LNCAP (cell line): ENCODE data around the gene KRT36.
A peak's percentile ranks its signal among the peaks of the same experiment; 100 is the strongest.

Experiments used
- TF ChIP-seq, protein P1 (sequence below): fragments of 450-650 bp; IDR thresholded peaks from 2 replicates; pipeline ENCODE4 v1.5.1; 2017; ENCODE audit warnings: mild to moderate bottlenecking

Gene KRT36

DNA sequence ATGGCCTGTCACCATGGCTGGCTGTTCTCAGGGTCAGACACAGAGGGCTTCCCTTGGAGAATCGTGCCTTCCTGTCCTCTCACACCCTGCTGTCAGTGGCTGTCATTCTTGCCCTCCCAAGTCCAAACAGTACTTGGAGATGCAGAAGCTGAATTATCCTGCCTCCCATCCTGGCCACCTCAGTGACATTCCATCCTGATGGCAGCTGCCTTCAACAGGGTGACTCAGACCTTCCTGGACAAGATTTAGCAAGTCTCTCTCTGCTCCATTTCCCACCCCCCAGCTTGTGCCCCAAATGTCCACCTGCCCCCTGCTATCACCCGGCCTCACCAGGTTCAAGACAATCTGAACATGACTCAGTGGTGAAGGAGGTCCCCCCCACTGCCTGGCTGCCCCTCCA is 4.8 kb upstream of the KRT36 start:
- TF ChIP-seq, protein P1, sequence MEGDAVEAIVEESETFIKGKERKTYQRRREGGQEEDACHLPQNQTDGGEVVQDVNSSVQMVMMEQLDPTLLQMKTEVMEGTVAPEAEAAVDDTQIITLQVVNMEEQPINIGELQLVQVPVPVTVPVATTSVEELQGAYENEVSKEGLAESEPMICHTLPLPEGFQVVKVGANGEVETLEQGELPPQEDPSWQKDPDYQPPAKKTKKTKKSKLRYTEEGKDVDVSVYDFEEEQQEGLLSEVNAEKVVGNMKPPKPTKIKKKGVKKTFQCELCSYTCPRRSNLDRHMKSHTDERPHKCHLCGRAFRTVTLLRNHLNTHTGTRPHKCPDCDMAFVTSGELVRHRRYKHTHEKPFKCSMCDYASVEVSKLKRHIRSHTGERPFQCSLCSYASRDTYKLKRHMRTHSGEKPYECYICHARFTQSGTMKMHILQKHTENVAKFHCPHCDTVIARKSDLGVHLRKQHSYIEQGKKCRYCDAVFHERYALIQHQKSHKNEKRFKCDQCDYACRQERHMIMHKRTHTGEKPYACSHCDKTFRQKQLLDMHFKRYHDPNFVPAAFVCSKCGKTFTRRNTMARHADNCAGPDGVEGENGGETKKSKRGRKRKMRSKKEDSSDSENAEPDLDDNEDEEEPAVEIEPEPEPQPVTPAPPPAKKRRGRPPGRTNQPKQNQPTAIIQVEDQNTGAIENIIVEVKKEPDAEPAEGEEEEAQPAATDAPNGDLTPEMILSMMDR: no peak

DNA sequence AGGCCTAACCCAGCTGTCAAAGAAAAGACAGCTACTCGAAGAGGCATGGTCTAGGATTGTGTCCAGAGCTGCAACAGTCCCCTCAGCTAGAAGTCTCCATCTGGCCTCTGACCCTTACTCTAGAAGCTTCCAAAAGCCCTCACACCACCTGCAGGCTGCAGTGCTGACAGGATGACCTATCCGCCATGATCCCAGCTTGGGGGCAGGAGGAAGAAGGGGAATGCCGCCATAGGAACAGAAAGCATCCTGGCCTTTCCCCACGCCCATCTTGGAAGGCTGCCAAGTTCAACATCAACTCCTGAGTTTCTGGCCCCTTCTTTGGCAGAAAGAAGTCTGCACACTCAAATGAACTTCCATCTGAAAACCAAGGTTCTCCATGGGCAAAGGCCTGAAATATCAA is 3.1 kb upstream of the KRT36 start:
- TF ChIP-seq, protein P1: no peak

DNA sequence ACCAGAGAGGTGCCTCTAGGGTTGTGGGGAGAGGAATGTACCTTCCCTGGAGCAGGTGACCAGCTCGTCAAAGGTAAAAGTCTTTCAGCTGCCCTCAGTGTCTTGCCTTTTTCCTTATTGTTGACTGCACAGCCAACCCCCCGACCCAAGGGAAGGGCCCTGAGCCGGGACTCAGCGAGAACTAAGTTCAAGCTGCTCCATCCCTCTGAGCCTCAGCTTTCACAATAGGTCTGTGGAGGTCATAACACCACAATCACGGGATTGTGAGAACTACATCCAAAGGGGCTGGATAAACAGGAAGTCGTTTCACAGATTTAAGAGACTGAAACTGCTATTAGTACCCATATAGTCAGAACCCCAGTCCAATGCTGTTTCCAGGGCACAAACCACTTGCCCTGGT is 2.6 kb upstream of the KRT36 start:
- TF ChIP-seq, protein P1: no peak

DNA sequence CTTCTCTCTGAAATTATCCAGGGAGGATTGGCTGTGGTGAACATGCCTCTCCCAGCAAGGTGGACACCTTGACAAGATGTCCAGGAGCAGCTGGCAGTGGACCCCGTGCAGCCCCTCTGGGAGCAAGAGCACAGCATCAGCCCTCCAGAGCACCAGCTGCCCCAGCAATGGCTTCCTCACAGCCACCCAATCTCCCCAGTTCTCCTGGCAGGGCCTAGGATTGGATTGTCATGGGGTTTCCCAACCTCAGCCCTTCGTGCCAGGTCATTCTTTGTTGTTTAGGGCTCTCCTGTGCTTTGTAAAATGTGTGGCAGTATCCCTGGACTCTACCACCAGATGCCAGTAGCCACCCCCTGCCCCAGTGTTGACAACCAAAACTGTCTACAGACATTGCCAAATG is 1.8 kb upstream of the KRT36 start:
- TF ChIP-seq, protein P1: no peak

DNA sequence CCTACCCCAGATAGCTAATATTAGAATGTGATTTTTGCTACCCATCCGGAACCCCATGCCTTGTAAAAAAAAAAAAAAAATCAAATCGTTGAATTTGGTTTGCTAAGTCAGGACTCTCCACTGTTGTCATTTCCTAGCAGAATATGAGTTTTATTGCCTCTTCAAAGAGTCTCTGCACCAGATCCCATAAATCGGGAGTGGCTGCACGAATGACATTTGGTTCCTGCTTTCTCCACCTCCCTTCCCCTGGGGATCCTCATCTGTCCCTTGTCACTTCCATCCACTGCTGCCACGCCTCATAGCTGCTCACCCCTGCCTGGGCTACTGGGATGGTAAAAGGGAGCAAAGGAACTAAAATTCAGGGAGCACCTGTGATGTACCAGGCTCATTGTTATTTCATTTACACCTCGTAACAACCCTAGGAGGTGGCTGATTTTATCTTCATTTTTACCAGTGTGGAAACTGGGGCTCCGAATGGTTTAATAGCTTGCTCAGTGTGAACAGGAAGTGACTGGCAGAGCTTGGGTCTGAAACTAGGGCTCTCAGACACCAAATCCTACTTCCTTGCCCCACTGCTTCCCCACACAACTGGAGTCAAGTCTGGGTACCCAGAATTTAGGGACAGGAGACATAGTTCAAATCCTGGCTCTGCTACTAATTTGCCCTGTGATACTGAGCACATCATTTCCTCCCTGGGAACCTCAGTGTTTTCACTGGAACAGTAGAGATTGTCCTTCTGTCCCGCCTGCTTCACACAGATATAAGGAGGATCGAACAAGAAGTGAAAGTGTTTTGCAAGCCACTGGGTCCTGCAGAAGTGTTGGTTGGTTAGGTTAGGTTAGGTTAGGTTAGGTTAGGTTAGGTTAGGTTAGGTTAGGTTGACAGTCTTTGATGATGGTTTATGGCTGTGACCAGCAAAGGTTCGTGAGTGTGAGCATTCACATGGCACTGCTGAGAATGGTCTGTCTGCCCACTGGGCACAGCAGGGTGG is 585 bp upstream of the KRT36 start:
- TF ChIP-seq, protein P1: no peak

DNA sequence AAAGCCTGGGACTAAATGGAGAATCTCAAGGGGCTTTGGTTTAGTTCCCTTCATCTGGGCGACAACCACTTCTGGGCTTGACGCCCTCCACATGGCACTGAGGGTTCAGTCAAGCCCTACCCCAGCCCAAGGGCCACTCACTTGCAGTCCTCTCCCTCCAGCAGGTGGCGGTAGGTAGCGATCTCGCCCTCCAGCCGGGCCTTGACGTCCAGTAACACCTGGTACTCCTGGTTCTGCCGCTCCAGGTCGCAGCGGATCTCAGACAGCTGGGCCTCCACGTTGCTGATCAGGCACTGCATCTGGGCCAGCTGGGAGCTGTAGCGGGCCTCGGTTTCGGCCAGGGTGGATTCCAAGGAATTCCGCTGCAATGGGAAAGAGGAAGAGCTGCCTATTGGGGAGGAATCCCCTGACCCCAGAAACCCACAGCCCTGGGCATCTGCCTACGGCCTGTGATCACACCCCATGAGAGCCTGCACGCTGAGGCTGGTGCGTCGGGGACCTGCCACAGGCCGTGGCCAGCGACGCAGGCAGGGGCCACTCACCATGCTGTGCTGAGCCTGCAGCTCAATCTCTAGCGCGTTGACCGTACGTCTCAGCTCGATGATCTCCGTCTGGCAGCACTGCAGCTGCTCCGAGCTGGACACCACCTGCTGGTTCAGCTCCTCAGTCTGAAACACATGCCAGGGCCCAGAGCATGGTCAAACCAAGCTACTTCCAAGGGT is 2.7 kb downstream of the KRT36 start:
- TF ChIP-seq, protein P1: peak; percentile 61

DNA sequence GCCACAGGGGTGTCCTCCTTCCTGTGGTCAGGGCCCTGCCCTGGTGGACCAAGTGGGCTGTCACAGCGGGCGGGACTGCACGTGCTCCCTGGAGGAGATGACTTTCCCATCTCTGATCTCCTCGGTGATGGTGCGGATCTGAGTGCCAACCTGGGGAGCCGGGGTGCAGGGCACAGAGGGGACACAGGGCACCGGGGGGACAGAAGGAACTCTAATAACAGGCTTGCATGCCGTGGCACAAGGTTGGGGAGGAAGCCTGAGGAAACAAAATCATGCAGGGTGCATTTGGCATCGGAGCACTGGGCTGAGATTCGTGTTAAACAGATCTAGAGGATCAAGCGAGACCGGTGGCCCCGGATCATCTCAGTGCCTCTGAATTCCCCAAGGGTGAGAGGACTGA is 3.4 kb downstream of the KRT36 start:
- TF ChIP-seq, protein P1: no peak
